Stimulated activated CD8-positive, alpha-beta memory T cell treated with anti-CD3 and anti-CD28 coated beads, Interleukin-4, amount 100 ng/mL, for 24 hours (primary cell): ENCODE measurements around the gene ZNF385B.

Experiments used
- DNase-seq: peaks from one replicate; pipeline ENCODE4 v3.0.0-alpha.2; 2020; ENCODE audit warnings: low read depth

ZNF385B gene

DNA sequence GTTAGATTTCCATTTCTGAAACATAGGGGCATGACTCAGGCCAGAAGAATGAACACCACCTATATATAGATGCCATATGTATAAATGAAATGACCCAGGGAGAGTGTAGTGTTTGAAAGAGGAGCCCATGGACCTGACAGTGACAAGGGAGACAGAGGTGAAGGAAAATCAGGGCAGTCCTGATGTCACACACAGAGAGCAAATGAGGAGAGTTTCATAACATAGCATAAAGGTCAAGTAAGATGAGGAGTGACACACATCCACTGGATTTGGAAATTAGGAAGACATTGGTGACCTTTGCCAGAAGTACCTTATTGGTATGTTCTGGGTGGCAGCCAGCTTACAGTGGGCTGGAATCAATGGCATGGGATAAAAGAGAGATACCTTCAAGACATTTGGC, 276.7 kb downstream of the ZNF385B start:
- no peak for DNase-seq

DNA sequence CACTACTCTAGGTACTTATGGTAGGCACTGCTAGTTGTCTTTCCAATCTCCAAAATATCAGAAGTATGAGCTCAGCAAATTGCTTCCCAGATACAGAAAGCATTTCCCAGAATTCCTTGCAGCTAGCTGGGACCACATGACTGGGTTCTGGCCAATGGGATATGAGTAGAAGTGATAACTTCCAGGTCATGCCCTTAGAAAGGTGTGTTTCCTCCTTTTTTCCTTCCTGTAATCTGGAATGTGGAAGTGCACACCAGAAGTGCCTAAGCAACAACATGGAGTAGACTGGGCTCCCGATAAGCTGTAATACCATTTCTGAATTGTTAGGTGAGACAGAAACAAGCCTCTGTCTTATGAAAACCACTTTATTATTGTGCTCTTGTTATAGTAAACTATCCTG, 279.8 kb downstream of the ZNF385B start:
- no peak for DNase-seq

GRCh38 chr2:179580378-179581146, 280.9 kb downstream of the ZNF385B start:
- no peak for DNase-seq

GRCh38 chr2:179579800-179580199, 281.6 kb downstream of the ZNF385B start:
- DNase-seq, result no peak

GRCh38 chr2:179578171-179578916, 283.1 kb downstream of the ZNF385B start:
- no peak for DNase-seq

DNA sequence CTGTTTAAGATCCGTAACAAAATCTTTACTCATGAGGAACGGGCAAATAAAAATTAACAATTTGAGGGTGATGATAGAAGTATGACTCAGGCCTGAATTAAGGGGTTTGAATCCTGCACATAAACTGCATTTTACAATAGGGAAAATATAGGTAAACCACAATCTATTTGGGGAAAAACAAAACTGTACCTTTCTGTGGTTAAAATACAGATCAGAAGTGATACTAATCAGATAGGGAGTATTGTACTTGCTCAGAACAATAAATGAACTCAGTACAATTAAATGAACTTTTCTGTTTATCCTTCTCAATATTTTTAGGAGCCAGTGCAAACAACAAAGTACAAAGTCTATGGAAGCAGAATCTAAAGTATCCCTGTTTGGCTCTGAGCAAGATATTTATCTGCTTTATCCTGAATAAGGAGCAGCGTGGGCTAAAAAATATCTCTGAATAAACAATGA, 287.3 kb downstream of the ZNF385B start:
- DNase-seq, result no peak

DNA sequence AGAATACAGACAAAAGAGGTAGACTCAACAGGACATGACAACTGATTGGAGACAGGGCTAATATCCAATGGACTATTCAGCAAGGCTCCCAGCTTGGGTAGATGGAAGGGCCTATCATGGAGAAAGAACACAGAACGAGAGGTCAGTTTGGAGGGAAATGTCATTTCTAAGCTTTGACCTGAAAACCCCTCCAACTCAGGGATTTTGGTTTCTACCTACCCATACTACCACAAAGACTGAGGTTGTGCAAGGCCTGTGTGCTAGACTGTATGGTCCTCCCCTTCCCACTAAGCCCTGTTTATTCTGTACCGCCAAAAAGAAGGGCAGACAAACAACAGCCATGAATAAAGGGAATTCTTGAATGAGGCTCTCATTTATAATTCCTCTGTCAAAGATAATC, 288.9 kb downstream of the ZNF385B start:
- no peak for DNase-seq

DNA sequence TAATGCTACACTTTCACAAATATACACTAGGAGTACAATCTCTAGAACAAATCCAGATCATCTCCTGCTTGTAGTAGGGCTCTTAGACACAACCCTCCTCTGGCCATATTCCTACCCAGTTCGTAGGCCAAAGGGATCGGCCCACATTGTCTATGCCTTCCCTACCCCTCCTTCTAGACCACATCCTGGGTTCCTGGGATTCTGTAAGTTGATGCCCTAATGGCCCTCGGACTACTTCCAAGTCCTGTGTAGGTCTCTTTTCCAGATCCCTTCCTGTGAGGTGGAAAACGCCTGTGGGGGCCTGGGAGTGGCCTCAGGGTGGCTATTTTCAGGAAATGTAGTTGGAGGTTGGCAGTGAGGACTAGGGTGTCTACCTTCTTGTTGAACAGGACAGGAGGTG, 289.7 kb downstream of the ZNF385B start:
- no peak for DNase-seq

- no peak for DNase-seq
Observed at GRCh38 chr2:179571252-179571651, 290.2 kb downstream of the ZNF385B start.

DNA sequence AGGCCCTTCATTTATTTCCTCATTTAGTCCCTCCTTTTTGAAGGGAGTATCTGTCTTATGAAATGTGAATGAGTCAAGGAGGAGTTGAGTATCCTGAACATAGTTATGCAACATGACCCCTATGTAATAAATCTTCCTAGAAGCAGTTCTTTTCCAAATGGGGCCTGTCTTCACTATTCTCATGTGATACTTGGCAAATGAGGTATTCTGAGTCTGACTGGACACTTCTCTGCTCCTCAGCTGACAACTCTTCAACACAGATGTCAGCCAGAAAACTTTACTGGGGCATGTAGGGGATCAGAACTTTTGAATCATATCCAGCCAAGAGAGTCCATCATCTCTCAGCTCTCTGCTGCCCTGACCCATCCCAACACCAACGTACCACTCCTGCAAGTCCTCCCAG, 291.6 kb downstream of the ZNF385B start:
- DNase-seq, result no peak

GRCh38 chr2:179565807-179566206, 295.6 kb downstream of the ZNF385B start:
- no peak for DNase-seq

- DNase-seq, result no peak
Observed at GRCh38 chr2:179562330-179562885, 299.0 kb downstream of the ZNF385B start.

DNA sequence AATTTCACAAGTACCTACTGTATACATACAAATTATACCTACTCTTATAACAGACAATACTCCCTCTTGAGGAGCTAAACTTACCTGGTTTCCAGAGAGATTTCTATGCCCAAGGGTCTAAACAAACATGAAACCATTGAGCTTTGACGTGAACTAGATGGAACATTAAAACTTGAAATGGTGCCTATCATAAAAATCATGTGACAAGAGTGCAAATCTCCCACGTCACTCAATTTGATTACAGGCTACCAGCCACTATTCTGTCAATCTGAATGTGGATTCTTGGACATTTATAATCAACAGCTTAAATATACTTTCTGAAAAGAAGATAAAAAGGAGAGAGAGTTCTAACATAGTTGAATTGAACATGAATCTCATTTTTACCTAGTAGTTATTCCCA, 299.7 kb downstream of the ZNF385B start:
- no peak for DNase-seq

DNA sequence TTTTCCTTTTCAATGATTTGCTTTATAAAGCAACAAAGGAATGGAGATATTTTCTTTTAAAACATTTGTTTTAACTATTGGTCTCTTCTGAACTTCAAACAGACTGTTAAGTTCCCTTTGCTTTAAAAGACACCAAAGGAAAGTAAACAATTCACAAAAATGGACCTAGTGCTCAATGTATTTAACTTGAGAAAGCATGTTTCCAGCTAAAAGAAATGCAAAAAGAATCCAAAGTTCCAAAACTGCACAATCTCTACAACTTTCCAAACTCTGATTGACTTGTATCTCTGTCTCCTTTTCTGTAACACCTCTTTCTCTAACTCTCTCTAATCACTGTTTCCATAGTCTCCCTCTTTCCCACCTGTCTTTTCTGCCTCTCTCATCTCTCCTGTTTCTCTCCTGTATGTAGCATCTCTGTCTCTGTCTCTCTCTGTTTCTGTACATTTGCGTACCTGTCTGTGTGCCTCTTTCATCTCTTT, 301.1 kb downstream of the ZNF385B start:
- DNase-seq, result no peak

GRCh38 chr2:179559108-179559806, 302.2 kb downstream of the ZNF385B start:
- no peak for DNase-seq

GRCh38 chr2:179558010-179558934, 303.1 kb downstream of the ZNF385B start:
- no peak for DNase-seq

DNA sequence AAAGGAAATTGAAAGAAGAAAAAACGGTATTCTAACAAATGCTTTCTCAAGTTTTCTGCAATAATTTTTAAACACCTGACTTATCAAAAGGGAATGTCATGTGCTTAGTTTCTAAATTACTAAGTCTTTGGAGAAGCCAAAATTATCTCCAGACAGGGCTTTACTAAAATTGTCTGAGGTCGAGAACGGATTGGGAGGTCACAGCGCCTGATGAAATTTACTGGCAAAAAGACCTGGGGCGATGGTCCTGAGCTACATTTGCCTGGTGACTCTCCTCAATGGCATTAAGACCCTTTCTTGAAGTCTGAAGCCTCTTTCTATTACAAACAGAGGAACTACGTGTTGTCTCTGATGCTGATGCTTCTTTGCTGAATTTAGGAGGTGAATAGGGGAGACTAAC, 305.0 kb downstream of the ZNF385B start:
- DNase-seq, result no peak

GRCh38 chr2:179555691-179556283, 305.6 kb downstream of the ZNF385B start:
- DNase-seq, result no peak

DNA sequence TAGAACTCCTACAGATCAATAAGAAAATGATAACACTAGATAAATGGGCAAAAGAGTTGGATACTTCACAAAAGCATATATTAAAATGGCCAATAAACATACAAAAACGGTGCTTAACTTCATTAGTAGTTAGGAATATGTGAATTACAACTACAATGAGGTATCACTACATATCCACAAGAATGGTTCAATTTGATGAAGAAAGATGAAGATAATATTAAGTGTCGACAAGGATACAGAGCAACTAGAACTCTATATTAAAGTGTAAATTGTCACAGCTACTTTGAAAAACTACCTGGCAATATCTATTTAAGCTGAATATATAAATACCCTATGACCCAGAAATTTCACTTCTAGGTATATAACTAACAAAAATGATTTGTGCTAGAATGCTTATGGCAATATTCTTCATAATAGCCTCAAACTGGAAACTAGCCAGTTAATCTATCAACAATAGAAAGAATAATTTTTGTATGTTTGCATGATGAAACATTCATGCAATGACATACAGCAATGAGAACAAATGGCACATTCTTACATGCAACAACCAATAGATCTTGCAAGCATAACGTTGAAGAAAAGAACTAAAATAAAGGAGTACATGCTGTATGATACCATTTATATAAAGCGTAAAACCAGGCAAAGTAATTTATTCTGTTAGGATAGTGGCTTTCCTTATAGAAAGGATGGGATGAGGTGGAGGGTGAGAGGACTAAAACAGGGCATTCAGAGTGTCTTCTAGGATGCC, 306.6 kb downstream of the ZNF385B start:
- no peak for DNase-seq

DNA sequence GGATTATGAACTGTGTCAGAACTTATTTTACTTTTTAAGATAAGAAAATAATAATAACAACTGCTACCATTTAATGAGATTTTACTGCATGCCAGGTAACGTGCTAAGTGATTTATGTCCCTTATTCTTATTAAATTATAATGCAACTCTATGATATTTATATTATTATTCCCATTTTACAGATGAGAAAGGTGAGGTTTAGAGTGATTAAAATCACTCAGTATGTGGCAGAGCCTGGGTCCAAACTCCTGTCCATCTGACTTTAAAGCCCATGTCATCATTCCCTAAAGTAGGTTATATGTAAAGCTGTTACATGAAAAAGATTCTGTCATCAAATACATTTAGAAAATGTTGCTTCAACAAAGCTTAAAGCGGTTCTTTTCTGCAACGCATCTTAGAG, 308.0 kb downstream of the ZNF385B start:
- no peak for DNase-seq
